Kidney epithelial cell (primary cell): ENCODE measurements around the gene ACP1. TPM values are rescaled to one million over a fixed set of nuclear protein-coding genes. Genes with fewer than 3 reads are reported as not detected.

Experiments
- DNase-seq: peaks from one replicate; pipeline ENCODE4 v3.0.0-alpha.2; 2010; ENCODE audit warnings: low read depth
- H3K27me3 ChIP-seq: 2 replicates; pipeline ENCODE4 v1.6.0; 2011; ENCODE audit warnings: low read length; ENCODE audit not compliant: control insufficient read depth, insufficient read depth
- H3K36me3 ChIP-seq: 2 replicates; pipeline ENCODE4 v1.5.1; 2011; ENCODE audit warnings: low read length; ENCODE audit not compliant: control insufficient read depth, insufficient read depth
- H3K4me3 ChIP-seq: 2 replicates; pipeline ENCODE4 v1.5.1; 2011; ENCODE audit warnings: low read depth, mild to moderate bottlenecking, control low read depth, low read length
- CTCF ChIP-seq: IDR thresholded peaks from 2 replicates; pipeline ENCODE4 v1.5.1; 2011; ENCODE audit warnings: mild to moderate bottlenecking, moderate library complexity, low read length, control low read depth, inconsistent platforms; ENCODE audit not compliant: insufficient read depth, poor library complexity, severe bottlenecking
- total RNA-seq: library from RNA; depleted of rRNA; stranded (reverse); fragments of >200 nt; gene quantifications from 2 replicates; pipeline ENCODE4 v1.2.3, GENCODE V29; 2015

The ACP1 gene
- total RNA-seq, 1 donor from 2014 or later, result 120 TPM

GRCh38 chr2:270861-271260 lies 6.1 kb downstream of the ACP1 start:
- Histone ChIP-seq H3K36me3 (no peaks in the 10 kb centered on the region), H3K27me3 (no peaks in the 10 kb centered on the region), H3K4me3 (no peak overlapping the region)
- DNase-seq, result no peak
- TF ChIP-seq CTCF, result no peak

- no peak for TF ChIP-seq CTCF
- Histone ChIP-seq H3K36me3 (no peaks in the 10 kb centered on the region), H3K4me3 (no peak overlapping the region), H3K27me3 (no peaks in the 10 kb centered on the region)
- no peak for DNase-seq
Measured at GRCh38 chr2:271917-272316, 7.2 kb downstream of the ACP1 start.

- Histone ChIP-seq H3K27me3 (no peaks in the 10 kb centered on the region), H3K36me3 (peaks cover 2% of the 10 kb centered on the region), H3K4me3 (no peak overlapping the region)
- no peak for DNase-seq
- TF ChIP-seq CTCF, result no peak
Measured at GRCh38 chr2:273333-273732, 8.6 kb downstream of the ACP1 start.

- Histone ChIP-seq H3K36me3 (peaks cover 2% of the 10 kb centered on the region), H3K27me3 (no peaks in the 10 kb centered on the region), H3K4me3 (no peak overlapping the region)
- no peak for DNase-seq
- TF ChIP-seq CTCF, result no peak
Measured at GRCh38 chr2:274503-274902, 9.8 kb downstream of the ACP1 start.

GRCh38 chr2:275466-275865 lies 10.7 kb downstream of the ACP1 start:
- Histone ChIP-seq H3K4me3 (no peak overlapping the region), H3K36me3 (peaks cover 2% of the 10 kb centered on the region), H3K27me3 (no peaks in the 10 kb centered on the region)
- no peak for DNase-seq
- no peak for TF ChIP-seq CTCF

GRCh38 chr2:278312-278926 lies 13.7 kb downstream of the ACP1 start:
- Histone ChIP-seq H3K27me3 (no peaks in the 10 kb centered on the region), H3K36me3 (peaks cover 2% of the 10 kb centered on the region), H3K4me3 (no peak overlapping the region)
- TF ChIP-seq CTCF, result no peak
- no peak for DNase-seq
